ENCODE measurements around the gene GSDMA.

The GSDMA gene

GRCh38 chr17:39962642-39963220 lies at the start of gene GSDMA:
Gene GSDMA, plus strand, starts transcription at chr17:39963004. Its CDS starts 2,684 bp downstream, at chr17:39965688.
- no peak for DNase-seq (ENCODE audit: low read depth in 2 of 2, low spot score in 1 of 2)

GRCh38 chr17:39913989-39914388 lies 48.8 kb upstream of the GSDMA start:
- DNase-seq (ENCODE audit: low read depth in 2 of 2, low spot score in 1 of 2): no peak

GRCh38 chr17:39915559-39915958 lies 47.2 kb upstream of the GSDMA start:
- DNase-seq (ENCODE audit: low read depth in 2 of 2, low spot score in 1 of 2): no peak

- DNase-seq (ENCODE audit: low read depth in 2 of 2, low spot score in 1 of 2): no peak
Observed at GRCh38 chr17:39916918-39917317, 45.9 kb upstream of the GSDMA start.

- no peak for DNase-seq (ENCODE audit: low read depth in 2 of 2, low spot score in 1 of 2)
Observed at GRCh38 chr17:39919087-39919683, 43.6 kb upstream of the GSDMA start.

- DNase-seq (ENCODE audit: low read depth in 2 of 2, low spot score in 1 of 2): peak in 1 of 2 donors; percentile 27
Observed at GRCh38 chr17:39920218-39921210, 42.3 kb upstream of the GSDMA start.

- DNase-seq (ENCODE audit: low read depth in 2 of 2, low spot score in 1 of 2): no peak
Observed at GRCh38 chr17:39921323-39921722, 41.5 kb upstream of the GSDMA start.

GRCh38 chr17:39922006-39922405 lies 40.8 kb upstream of the GSDMA start:
- DNase-seq (ENCODE audit: low read depth in 2 of 2, low spot score in 1 of 2): no peak

GRCh38 chr17:39923230-39923629 lies 39.6 kb upstream of the GSDMA start:
- no peak for DNase-seq (ENCODE audit: low read depth in 2 of 2, low spot score in 1 of 2)

GRCh38 chr17:39923836-39924690 lies 38.7 kb upstream of the GSDMA start:
- no peak for DNase-seq (ENCODE audit: low read depth in 2 of 2, low spot score in 1 of 2)

- no peak for DNase-seq (ENCODE audit: low read depth in 2 of 2, low spot score in 1 of 2)
Observed at GRCh38 chr17:39924691-39925055, 38.1 kb upstream of the GSDMA start.

GRCh38 chr17:39925282-39926134 lies 37.3 kb upstream of the GSDMA start:
- DNase-seq (ENCODE audit: low read depth in 2 of 2, low spot score in 1 of 2): no peak

- no peak for DNase-seq (ENCODE audit: low read depth in 2 of 2, low spot score in 1 of 2)
Observed at GRCh38 chr17:39926135-39926587, 36.6 kb upstream of the GSDMA start.

- peak in 1 of 2 donors; percentile 32 for DNase-seq (ENCODE audit: low read depth in 2 of 2, low spot score in 1 of 2)
Observed at GRCh38 chr17:39926588-39927100, 36.2 kb upstream of the GSDMA start.

GRCh38 chr17:39927101-39927928 lies 35.5 kb upstream of the GSDMA start, which contains the start of the genes LRRC3C and ORMDL3:
Gene LRRC3C, plus strand, starts transcription at chr17:39927732. Its CDS starts 13,792 bp downstream, at chr17:39941524.
Gene ORMDL3, minus strand, starts transcription at chr17:39927601. Its CDS starts 3,398 bp downstream, at chr17:39924203.
- DNase-seq (ENCODE audit: low read depth in 2 of 2, low spot score in 1 of 2): peak; percentile 74 to 79

- no peak for DNase-seq (ENCODE audit: low read depth in 2 of 2, low spot score in 1 of 2)
Observed at GRCh38 chr17:39927929-39928857, 34.6 kb upstream of the GSDMA start.

GRCh38 chr17:39928858-39929645 lies 33.8 kb upstream of the GSDMA start:
- no peak for DNase-seq (ENCODE audit: low read depth in 2 of 2, low spot score in 1 of 2)

All from stimulated activated CD8-positive, alpha-beta memory T cell treated with anti-CD3 and anti-CD28 coated beads, Interleukin-4, amount 100 ng/mL, for 4 hours (primary cell).